Measurements from ENCODE around the gene SLC6A6. TPM values are rescaled to one million over a fixed set of nuclear protein-coding genes. Genes with fewer than 3 reads are reported as not detected.

The SLC6A6 gene
- total and polyA plus RNA-seq, 8 donors: 3.0 to 36.7 (median 19.7) TPM

- 84 to 94% (median 91%) methylated on average over 5 of the region's 5 CpGs for WGBS, 5 donors
- H3K36me3 ChIP-seq: peaks cover 21 to 94% (median 82%) of the 10 kb centered on the region in 4 donors
- DNase-seq: no peak
- no peak for TF ChIP-seq EP300 (IDR thresholded peaks at IDR 0.05)
- TF ChIP-seq CTCF (IDR thresholded peaks at IDR 0.05): no peak
- no peak for TF ChIP-seq POLR2A (IDR thresholded peaks at IDR 0.05)
- no peak for TF ChIP-seq POLR2AphosphoS5 (IDR thresholded peaks at IDR 0.05)
- no peaks in the 10 kb centered on the region for H3K9me3 ChIP-seq
- H3K27me3 ChIP-seq: no peaks in the 10 kb centered on the region
- intact Hi-C loops (cut with DNase I; ENCODE audit: low total_unique reads): no loop called here
- H3K27ac ChIP-seq: no peak overlapping the region
- no peak overlapping the region for H3K4me3 ChIP-seq
- peaks cover 3 to 20% (median 4%) of the 10 kb centered on the region in 4 donors for H3K4me1 ChIP-seq
Measured at GRCh38 chr3:14471016-14471415, 68.6 kb downstream of the SLC6A6 start.

- 90 to 97% (median 93%) methylated on average over 7 to 10 of the region's 10 CpGs for WGBS, 5 donors
- peaks cover 16 to 94% (median 82%) of the 10 kb centered on the region in 4 donors for H3K36me3 ChIP-seq
- intact Hi-C loops (cut with DNase I; ENCODE audit: low total_unique reads): no loop called here
Measured at GRCh38 chr3:14471690-14472089, 69.3 kb downstream of the SLC6A6 start.

GRCh38 chr3:14472471-14473351 lies 70.3 kb downstream of the SLC6A6 start:
- no peak overlapping the region for H3K4me3 ChIP-seq
- intact Hi-C loops (cut with DNase I; ENCODE audit: low total_unique reads): no loop called here
- no peak for TF ChIP-seq POLR2A (IDR thresholded peaks at IDR 0.05)
- TF ChIP-seq POLR2AphosphoS5 (IDR thresholded peaks at IDR 0.05): no peak
- no peak for TF ChIP-seq CTCF (IDR thresholded peaks at IDR 0.05)
- TF ChIP-seq EP300 (IDR thresholded peaks at IDR 0.05): no peak
- no peaks in the 10 kb centered on the region for H3K9me3 ChIP-seq
- peaks cover 18 to 94% (median 82%) of the 10 kb centered on the region in 4 donors for H3K36me3 ChIP-seq
- H3K27ac ChIP-seq: peak overlapping the region in 4 of 5 donors; percentile 10 to 58 (median 40)
- H3K27me3 ChIP-seq: no peaks in the 10 kb centered on the region
- WGBS, 5 donors: 77 to 85% (median 81%) methylated on average over 20 to 22 of the region's 22 CpGs
- H3K4me1 ChIP-seq: peaks cover 3 to 20% (median 4%) of the 10 kb centered on the region in 4 donors
- peak in 1 of 2 donors; percentile 43 for DNase-seq

More at GRCh38 chr3:14471690-14472089, 69.3 kb downstream of the SLC6A6 start:
- no peaks in the 10 kb centered on the region for H3K9me3 ChIP-seq
- no peak overlapping the region for H3K27ac ChIP-seq
- TF ChIP-seq EP300 (IDR thresholded peaks at IDR 0.05) (no peak), CTCF (IDR thresholded peaks at IDR 0.05) (no peak), POLR2AphosphoS5 (IDR thresholded peaks at IDR 0.05) (no peak), POLR2A (IDR thresholded peaks at IDR 0.05) (no peak)
- no peak overlapping the region for H3K4me3 ChIP-seq
- peaks cover 3 to 20% (median 4%) of the 10 kb centered on the region in 4 donors for H3K4me1 ChIP-seq
- no peaks in the 10 kb centered on the region for H3K27me3 ChIP-seq
- no peak for DNase-seq

- intact Hi-C loops (cut with DNase I; ENCODE audit: low total_unique reads): no loop called here
- Histone ChIP-seq H3K4me1 (peaks cover 3 to 20% (median 4%) of the 10 kb centered on the region in 4 donors), H3K27ac (peak overlapping the region in 4 of 5 donors; percentile 10 to 58 (median 40)), H3K4me3 (no peak overlapping the region), H3K36me3 (peaks cover 21 to 98% (median 86%) of the 10 kb centered on the region in 4 donors), H3K9me3 (no peaks in the 10 kb centered on the region), H3K27me3 (no peaks in the 10 kb centered on the region)
- DNase-seq: peak in 1 of 2 donors; percentile 42
- WGBS, 5 donors: 70 to 87% (median 80%) methylated on average over 7 of the region's 7 CpGs
- TF ChIP-seq POLR2A (IDR thresholded peaks at IDR 0.05) (no peak), POLR2AphosphoS5 (IDR thresholded peaks at IDR 0.05) (peak in 1 of 3 donors; percentile 5), EP300 (IDR thresholded peaks at IDR 0.05) (no peak), CTCF (IDR thresholded peaks at IDR 0.05) (no peak)
Measured at GRCh38 chr3:14473411-14473891, 71.0 kb downstream of the SLC6A6 start.

Data from stomach (tissue), 9 donors.